ENCODE results near the gene FERMT3. TPM values are rescaled to one million over a fixed set of nuclear protein-coding genes. Genes with fewer than 3 reads are reported as not detected.

FERMT3 gene
- total and polyA plus RNA-seq, 2 of the 13 experiments (the other 11 are each of a cell fraction or from before 2014, with no cell fraction given): 0.29 TPM; not detected in 1

DNA sequence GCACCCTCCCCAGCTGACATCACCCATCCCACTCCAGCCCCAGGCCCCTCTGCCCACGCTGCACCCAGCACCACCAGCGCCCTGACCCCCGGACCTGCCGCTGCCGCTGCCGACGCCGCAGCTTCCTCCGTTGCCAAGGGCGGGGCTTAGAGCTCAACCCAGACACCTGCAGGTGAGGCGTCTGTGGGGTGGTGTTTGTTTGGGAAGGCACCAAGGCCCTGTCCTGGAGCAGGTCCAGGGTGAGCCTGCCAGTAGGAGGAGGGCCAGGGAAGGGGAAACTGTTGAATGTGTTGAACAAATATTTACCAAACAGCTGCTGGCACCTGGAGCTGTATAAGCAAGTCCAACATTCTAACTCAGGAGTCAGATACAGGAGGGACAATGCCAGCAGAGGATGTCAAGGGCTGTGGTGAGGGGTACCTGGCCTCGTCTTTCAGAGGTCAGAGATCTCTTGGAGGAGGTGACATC is 31.0 kb downstream of the FERMT3 start (continued):
- no peak for TF ChIP-seq MZF1 (CRISPR knock-in tag; IDR thresholded peaks at IDR 0.05; ENCODE audit: borderline replicate concordance)
- no peak for TF ChIP-seq ZNF749 (CRISPR knock-in tag; IDR thresholded peaks at IDR 0.05; ENCODE audit: borderline replicate concordance)
- TF ChIP-seq, protein P1, sequence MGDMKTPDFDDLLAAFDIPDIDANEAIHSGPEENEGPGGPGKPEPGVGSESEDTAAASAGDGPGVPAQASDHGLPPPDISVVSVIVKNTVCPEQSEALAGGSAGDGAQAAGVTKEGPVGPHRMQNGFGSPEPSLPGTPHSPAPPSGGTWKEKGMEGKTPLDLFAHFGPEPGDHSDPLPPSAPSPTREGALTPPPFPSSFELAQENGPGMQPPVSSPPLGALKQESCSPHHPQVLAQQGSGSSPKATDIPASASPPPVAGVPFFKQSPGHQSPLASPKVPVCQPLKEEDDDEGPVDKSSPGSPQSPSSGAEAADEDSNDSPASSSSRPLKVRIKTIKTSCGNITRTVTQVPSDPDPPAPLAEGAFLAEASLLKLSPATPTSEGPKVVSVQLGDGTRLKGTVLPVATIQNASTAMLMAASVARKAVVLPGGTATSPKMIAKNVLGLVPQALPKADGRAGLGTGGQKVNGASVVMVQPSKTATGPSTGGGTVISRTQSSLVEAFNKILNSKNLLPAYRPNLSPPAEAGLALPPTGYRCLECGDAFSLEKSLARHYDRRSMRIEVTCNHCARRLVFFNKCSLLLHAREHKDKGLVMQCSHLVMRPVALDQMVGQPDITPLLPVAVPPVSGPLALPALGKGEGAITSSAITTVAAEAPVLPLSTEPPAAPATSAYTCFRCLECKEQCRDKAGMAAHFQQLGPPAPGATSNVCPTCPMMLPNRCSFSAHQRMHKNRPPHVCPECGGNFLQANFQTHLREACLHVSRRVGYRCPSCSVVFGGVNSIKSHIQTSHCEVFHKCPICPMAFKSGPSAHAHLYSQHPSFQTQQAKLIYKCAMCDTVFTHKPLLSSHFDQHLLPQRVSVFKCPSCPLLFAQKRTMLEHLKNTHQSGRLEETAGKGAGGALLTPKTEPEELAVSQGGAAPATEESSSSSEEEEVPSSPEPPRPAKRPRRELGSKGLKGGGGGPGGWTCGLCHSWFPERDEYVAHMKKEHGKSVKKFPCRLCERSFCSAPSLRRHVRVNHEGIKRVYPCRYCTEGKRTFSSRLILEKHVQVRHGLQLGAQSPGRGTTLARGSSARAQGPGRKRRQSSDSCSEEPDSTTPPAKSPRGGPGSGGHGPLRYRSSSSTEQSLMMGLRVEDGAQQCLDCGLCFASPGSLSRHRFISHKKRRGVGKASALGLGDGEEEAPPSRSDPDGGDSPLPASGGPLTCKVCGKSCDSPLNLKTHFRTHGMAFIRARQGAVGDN (CRISPR knock-in tag; IDR thresholded peaks at IDR 0.05): peak; percentile 90
- no peak for TF ChIP-seq NFE2L1 (CRISPR knock-in tag; IDR thresholded peaks at IDR 0.05; ENCODE audit: borderline replicate concordance)
- TF ChIP-seq, protein P2, sequence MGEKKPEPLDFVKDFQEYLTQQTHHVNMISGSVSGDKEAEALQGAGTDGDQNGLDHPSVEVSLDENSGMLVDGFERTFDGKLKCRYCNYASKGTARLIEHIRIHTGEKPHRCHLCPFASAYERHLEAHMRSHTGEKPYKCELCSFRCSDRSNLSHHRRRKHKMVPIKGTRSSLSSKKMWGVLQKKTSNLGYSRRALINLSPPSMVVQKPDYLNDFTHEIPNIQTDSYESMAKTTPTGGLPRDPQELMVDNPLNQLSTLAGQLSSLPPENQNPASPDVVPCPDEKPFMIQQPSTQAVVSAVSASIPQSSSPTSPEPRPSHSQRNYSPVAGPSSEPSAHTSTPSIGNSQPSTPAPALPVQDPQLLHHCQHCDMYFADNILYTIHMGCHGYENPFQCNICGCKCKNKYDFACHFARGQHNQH (CRISPR knock-in tag; IDR thresholded peaks at IDR 0.05): peak; percentile 62; the same call in 1 of the 2 replicates
- TF ChIP-seq ZBTB7B (CRISPR knock-in tag; IDR thresholded peaks at IDR 0.05): peak; percentile 51; the same call in 1 of the 2 replicates
- no peak for TF ChIP-seq ZNF777 (CRISPR knock-in tag; IDR thresholded peaks at IDR 0.05)
- no peak for TF ChIP-seq CBX5 (CRISPR knock-in tag; IDR thresholded peaks at IDR 0.05; ENCODE audit: borderline replicate concordance)
- TF ChIP-seq, protein P3, sequence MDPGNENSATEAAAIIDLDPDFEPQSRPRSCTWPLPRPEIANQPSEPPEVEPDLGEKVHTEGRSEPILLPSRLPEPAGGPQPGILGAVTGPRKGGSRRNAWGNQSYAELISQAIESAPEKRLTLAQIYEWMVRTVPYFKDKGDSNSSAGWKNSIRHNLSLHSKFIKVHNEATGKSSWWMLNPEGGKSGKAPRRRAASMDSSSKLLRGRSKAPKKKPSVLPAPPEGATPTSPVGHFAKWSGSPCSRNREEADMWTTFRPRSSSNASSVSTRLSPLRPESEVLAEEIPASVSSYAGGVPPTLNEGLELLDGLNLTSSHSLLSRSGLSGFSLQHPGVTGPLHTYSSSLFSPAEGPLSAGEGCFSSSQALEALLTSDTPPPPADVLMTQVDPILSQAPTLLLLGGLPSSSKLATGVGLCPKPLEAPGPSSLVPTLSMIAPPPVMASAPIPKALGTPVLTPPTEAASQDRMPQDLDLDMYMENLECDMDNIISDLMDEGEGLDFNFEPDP (CRISPR knock-in tag; conservative IDR thresholded peaks at IDR 0.05): no peak
- TF ChIP-seq, protein P4, sequence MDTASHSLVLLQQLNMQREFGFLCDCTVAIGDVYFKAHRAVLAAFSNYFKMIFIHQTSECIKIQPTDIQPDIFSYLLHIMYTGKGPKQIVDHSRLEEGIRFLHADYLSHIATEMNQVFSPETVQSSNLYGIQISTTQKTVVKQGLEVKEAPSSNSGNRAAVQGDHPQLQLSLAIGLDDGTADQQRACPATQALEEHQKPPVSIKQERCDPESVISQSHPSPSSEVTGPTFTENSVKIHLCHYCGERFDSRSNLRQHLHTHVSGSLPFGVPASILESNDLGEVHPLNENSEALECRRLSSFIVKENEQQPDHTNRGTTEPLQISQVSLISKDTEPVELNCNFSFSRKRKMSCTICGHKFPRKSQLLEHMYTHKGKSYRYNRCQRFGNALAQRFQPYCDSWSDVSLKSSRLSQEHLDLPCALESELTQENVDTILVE (CRISPR knock-in tag; IDR thresholded peaks at IDR 0.05): peak; percentile 72
- TF ChIP-seq, protein P5, sequence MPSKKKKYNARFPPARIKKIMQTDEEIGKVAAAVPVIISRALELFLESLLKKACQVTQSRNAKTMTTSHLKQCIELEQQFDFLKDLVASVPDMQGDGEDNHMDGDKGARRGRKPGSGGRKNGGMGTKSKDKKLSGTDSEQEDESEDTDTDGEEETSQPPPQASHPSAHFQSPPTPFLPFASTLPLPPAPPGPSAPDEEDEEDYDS (CRISPR knock-in tag; IDR thresholded peaks at IDR 0.05): peak; percentile 34; the same call in 1 of the 2 replicates
- no peak for TF ChIP-seq GPN1 (CRISPR knock-in tag; IDR thresholded peaks at IDR 0.05; ENCODE audit: borderline replicate concordance)
- peak; percentile 76; the same call in 1 of the 2 replicates for TF ChIP-seq ZNF605 (CRISPR knock-in tag; IDR thresholded peaks at IDR 0.05)
- peak; percentile 67; the same call in 1 of the 2 replicates for TF ChIP-seq NRL (CRISPR knock-in tag; IDR thresholded peaks at IDR 0.05; ENCODE audit: borderline replicate concordance)
- TF ChIP-seq CEBPG (CRISPR knock-in tag; IDR thresholded peaks at IDR 0.05): no peak
- no peak; the same call in 1 of the 2 replicates for TF ChIP-seq MAZ (IDR thresholded peaks at IDR 0.05; ENCODE audit: borderline replicate concordance, low read depth, low read length)
- TF ChIP-seq MAZ (CRISPR knock-in tag; IDR thresholded peaks at IDR 0.05; ENCODE audit: low read depth): no peak
- TF ChIP-seq ATF7-NPFF (CRISPR knock-in tag; IDR thresholded peaks at IDR 0.05; ENCODE audit: low read depth): no peak
- TF ChIP-seq, protein P6, sequence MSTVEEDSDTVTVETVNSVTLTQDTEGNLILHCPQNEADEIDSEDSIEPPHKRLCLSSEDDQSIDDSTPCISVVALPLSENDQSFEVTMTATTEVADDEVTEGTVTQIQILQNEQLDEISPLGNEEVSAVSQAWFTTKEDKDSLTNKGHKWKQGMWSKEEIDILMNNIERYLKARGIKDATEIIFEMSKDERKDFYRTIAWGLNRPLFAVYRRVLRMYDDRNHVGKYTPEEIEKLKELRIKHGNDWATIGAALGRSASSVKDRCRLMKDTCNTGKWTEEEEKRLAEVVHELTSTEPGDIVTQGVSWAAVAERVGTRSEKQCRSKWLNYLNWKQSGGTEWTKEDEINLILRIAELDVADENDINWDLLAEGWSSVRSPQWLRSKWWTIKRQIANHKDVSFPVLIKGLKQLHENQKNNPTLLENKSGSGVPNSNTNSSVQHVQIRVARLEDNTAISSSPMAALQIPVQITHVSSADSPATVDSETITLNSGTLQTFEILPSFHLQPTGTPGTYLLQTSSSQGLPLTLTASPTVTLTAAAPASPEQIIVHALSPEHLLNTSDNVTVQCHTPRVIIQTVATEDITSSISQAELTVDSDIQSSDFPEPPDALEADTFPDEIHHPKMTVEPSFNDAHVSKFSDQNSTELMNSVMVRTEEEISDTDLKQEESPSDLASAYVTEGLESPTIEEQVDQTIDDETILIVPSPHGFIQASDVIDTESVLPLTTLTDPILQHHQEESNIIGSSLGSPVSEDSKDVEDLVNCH (CRISPR knock-in tag; IDR thresholded peaks at IDR 0.05): no peak
